ENCODE results near the gene VAPA. TPM values are rescaled to one million over a fixed set of nuclear protein-coding genes. Genes with fewer than 3 reads are reported as not detected.

VAPA gene
- total RNA-seq, 1 experiment from 2014 or later = 137 TPM

GRCh38 chr18:9910071-9910470 is 3.7 kb upstream of the VAPA start:
- Mint-ChIP-seq H3K4me3 (no peak overlapping the region), H3K4me1 (peaks cover 6% of the 10 kb centered on the region), H3K9me3 (peaks cover 5% of the 10 kb centered on the region; the same call in 1 of the 2 replicates), H3K27ac (no peak overlapping the region), H3K36me3 (no peaks in the 10 kb centered on the region), H3K27me3 (ENCODE audit: low read depth) (no peaks in the 10 kb centered on the region; the same call in 1 of the 2 replicates)
- ATAC-seq = no peak
- no peak for TF ChIP-seq ERG (CRISPR knock-in tag; IDR thresholded peaks at IDR 0.05)
- no peak for TF ChIP-seq TEAD4 (CRISPR knock-in tag; IDR thresholded peaks at IDR 0.05)
- TF ChIP-seq FOXJ3 (CRISPR knock-in tag; IDR thresholded peaks at IDR 0.05; ENCODE audit: borderline replicate concordance) = no peak
- no peak for TF ChIP-seq GTF2I (CRISPR knock-in tag; conservative IDR thresholded peaks at IDR 0.05)
- no peak for TF ChIP-seq USF1 (CRISPR knock-in tag; IDR thresholded peaks at IDR 0.05)
- TF ChIP-seq FOXK1 (CRISPR knock-in tag; IDR thresholded peaks at IDR 0.05) = no peak
- no peak for TF ChIP-seq ARID4B (CRISPR knock-in tag; IDR thresholded peaks at IDR 0.05; ENCODE audit: borderline replicate concordance)
- TF ChIP-seq TP53 (CRISPR knock-in tag; IDR thresholded peaks at IDR 0.05) = no peak
- TF ChIP-seq MLX (CRISPR knock-in tag; IDR thresholded peaks at IDR 0.05) = no peak
- no peak for TF ChIP-seq EMX1 (CRISPR knock-in tag; IDR thresholded peaks at IDR 0.05)
- TF ChIP-seq ZSCAN18 (CRISPR knock-in tag; IDR thresholded peaks at IDR 0.05) = no peak
- no peak for TF ChIP-seq ZNF281 (CRISPR knock-in tag; IDR thresholded peaks at IDR 0.05)
- TF ChIP-seq SMAD4 (CRISPR knock-in tag; IDR thresholded peaks at IDR 0.05) = no peak
- no peak for DNase-seq (ENCODE audit: low spot score)
- ChIA-PET POLR2A (no interaction called here), CTCF (no interaction called here)

- H3K9me3 Mint-ChIP-seq = peaks cover 5% of the 10 kb centered on the region; the same call in 1 of the 2 replicates
- no peak overlapping the region for H3K4me3 Mint-ChIP-seq
- POLR2A ChIA-PET = no interaction called here
- CTCF ChIA-PET = no interaction called here
- no peak overlapping the region for H3K27ac Mint-ChIP-seq
- no peak for ATAC-seq
- H3K27me3 Mint-ChIP-seq (ENCODE audit: low read depth) = no peaks in the 10 kb centered on the region; the same call in 1 of the 2 replicates
- H3K4me1 Mint-ChIP-seq = peaks cover 12% of the 10 kb centered on the region
- no peaks in the 10 kb centered on the region for H3K36me3 Mint-ChIP-seq
- DNase-seq (ENCODE audit: low spot score) = no peak
- TF ChIP-seq NFE2L1 (CRISPR knock-in tag; IDR thresholded peaks at IDR 0.05) = no peak
- no peak for TF ChIP-seq ZNF232 (CRISPR knock-in tag; IDR thresholded peaks at IDR 0.05)
- TF ChIP-seq ELF4 (CRISPR knock-in tag; IDR thresholded peaks at IDR 0.05; ENCODE audit: low read depth) = no peak
- no peak for TF ChIP-seq NFYB (CRISPR knock-in tag; conservative IDR thresholded peaks at IDR 0.05; ENCODE audit: low read depth)
- TF ChIP-seq IRF2 (CRISPR knock-in tag; IDR thresholded peaks at IDR 0.05; ENCODE audit: borderline replicate concordance, low read depth) = no peak
- no peak for TF ChIP-seq SMAD4 (CRISPR knock-in tag; IDR thresholded peaks at IDR 0.05)
- TF ChIP-seq NR1H2 (CRISPR knock-in tag; IDR thresholded peaks at IDR 0.05) = no peak
Observed at GRCh38 chr18:9910661-9911060, 3.2 kb upstream of the VAPA start.
